ENCODE results near the gene TRIM7.

- TF ChIP-seq REST (IDR thresholded peaks at IDR 0.05; ENCODE audit: borderline replicate concordance) (no peak), CTCF (IDR thresholded peaks at IDR 0.05; ENCODE audit: poor library complexity, severe bottlenecking) (no peak), POLR2AphosphoS5 (IDR thresholded peaks at IDR 0.05) (no peak), EP300 (conservative IDR thresholded peaks at IDR 0.05; ENCODE audit: poor library complexity, severe bottlenecking) (no peak), EZH2 (IDR thresholded peaks at IDR 0.05; ENCODE audit: borderline replicate concordance, insufficient read depth, low read length, poor library complexity, severe bottlenecking) (no peak), SMC3 (conservative IDR thresholded peaks at IDR 0.05; ENCODE audit: poor library complexity) (no peak), TAF1 (IDR thresholded peaks at IDR 0.05; ENCODE audit: low read depth) (no peak), MXI1 (conservative IDR thresholded peaks at IDR 0.05; ENCODE audit: poor library complexity, severe bottlenecking) (no peak), RAD21 (conservative IDR thresholded peaks at IDR 0.05) (no peak)
Observed at GRCh38 chr5:181220178-181220515, 15.2 kb upstream of the TRIM7 start.

Data from neural cell (in vitro differentiated cells).